C4-2B (cell line): ENCODE results near the gene VSX1.

Source experiments
- H3K27ac ChIP-seq: fragments of 450-650 bp; 2 replicates; pipeline ENCODE4 v1.5.1; 2017
- CTCF ChIP-seq: fragments of 450-650 bp; conservative IDR thresholded peaks from 2 replicates; pipeline ENCODE4 v1.5.1; 2017; ENCODE audit warnings: mild to moderate bottlenecking
- ZFX ChIP-seq: fragments of 450-650 bp; IDR thresholded peaks from 2 replicates; pipeline ENCODE4 v1.6.1; 2017

Gene VSX1

GRCh38 chr20:25079171-25079570 lies 2.8 kb downstream of the VSX1 start:
- H3K27ac ChIP-seq, result no peak overlapping the region
- TF ChIP-seq CTCF, result no peak
- TF ChIP-seq ZFX, result no peak

GRCh38 chr20:25078662-25079061 lies 3.3 kb downstream of the VSX1 start:
- TF ChIP-seq ZFX (no peak), CTCF (no peak)
- H3K27ac ChIP-seq, result no peak overlapping the region

- H3K27ac ChIP-seq, result no peak overlapping the region
- TF ChIP-seq CTCF (no peak), ZFX (no peak)
Measured at GRCh38 chr20:25077610-25078169, 4.3 kb downstream of the VSX1 start.

GRCh38 chr20:25076731-25077609 lies 5.0 kb downstream of the VSX1 start:
- TF ChIP-seq ZFX (no peak), CTCF (peak; percentile 73)
- H3K27ac ChIP-seq, result no peak overlapping the region

GRCh38 chr20:25076201-25076600 lies 5.7 kb downstream of the VSX1 start:
- no peak overlapping the region for H3K27ac ChIP-seq
- TF ChIP-seq CTCF (no peak), ZFX (no peak)

GRCh38 chr20:25073544-25073943 lies 8.4 kb downstream of the VSX1 start:
- H3K27ac ChIP-seq, result no peak overlapping the region
- TF ChIP-seq ZFX (no peak), CTCF (no peak)

- TF ChIP-seq ZFX (no peak), CTCF (no peak)
- H3K27ac ChIP-seq, result no peak overlapping the region
Measured at GRCh38 chr20:25072226-25072811, 9.6 kb downstream of the VSX1 start.
